SK-MEL-5 (cell line): ENCODE measurements around the gene PRDM12. TPM values are rescaled to one million over a fixed set of nuclear protein-coding genes. Genes with fewer than 3 reads are reported as not detected.

Experiments
- DNase-seq: peaks from one replicate; pipeline ENCODE4 v3.0.0-alpha.2; 2016; ENCODE audit warnings: low read depth, low spot score
- in situ Hi-C: cut with HindIII; loops from 2 replicates; pipeline ENCODE4 v1.10.0; 2016; ENCODE audit warnings: low sequenced_read_pairs, high pct_unique_total_duplicates, low pct_unique_long_range_greater_than_20kb
- total RNA-seq: library from RNA; depleted of rRNA; stranded (reverse); fragments of >200 nt; shearing (Covaris generic); gene quantifications from 2 replicates; pipeline ENCODE4 v1.2.3, GENCODE V29; 2014

The PRDM12 gene
- total RNA-seq, 1 experiment from 2014 or later = not detected

- no peak for DNase-seq
- in situ Hi-C loops = no loop called here
Observed at GRCh38 chr9:130661451-130662098, 2.8 kb upstream of the PRDM12 start.

- in situ Hi-C loops = no loop called here
- no peak for DNase-seq
Observed at GRCh38 chr9:130662099-130662969, 2.1 kb upstream of the PRDM12 start.

- in situ Hi-C loops = no loop called here
- DNase-seq = no peak
Observed at GRCh38 chr9:130662970-130663257, 1.5 kb upstream of the PRDM12 start.

- in situ Hi-C loops = no loop called here
- no peak for DNase-seq
Observed at GRCh38 chr9:130663258-130663976, 977 bp upstream of the PRDM12 start.

- in situ Hi-C loops = no loop called here
- no peak for DNase-seq
Observed at GRCh38 chr9:130663977-130664250, 480 bp upstream of the PRDM12 start.

- in situ Hi-C loops = no loop called here
- DNase-seq = no peak
Observed at GRCh38 chr9:130665029-130665430, 636 bp downstream of the PRDM12 start.

- in situ Hi-C loops = no loop called here
- DNase-seq = no peak
Observed at GRCh38 chr9:130665431-130666392, 1.3 kb downstream of the PRDM12 start.

- in situ Hi-C loops = no loop called here
Observed at GRCh38 chr9:130666393-130667119, 2.2 kb downstream of the PRDM12 start.

GRCh38 chr9:130667120-130667435 is 2.7 kb downstream of the PRDM12 start:
- in situ Hi-C loops = no loop called here
- no peak for DNase-seq

More at GRCh38 chr9:130666393-130667119, 2.2 kb downstream of the PRDM12 start:
- no peak for DNase-seq

- in situ Hi-C loops = no loop called here
- no peak for DNase-seq
Observed at GRCh38 chr9:130668196-130668595, 3.8 kb downstream of the PRDM12 start.

GRCh38 chr9:130668659-130669058 is 4.3 kb downstream of the PRDM12 start:
- in situ Hi-C loops = no loop called here
- DNase-seq = no peak

GRCh38 chr9:130669965-130670364 is 5.6 kb downstream of the PRDM12 start:
- in situ Hi-C loops = no loop called here
- DNase-seq = no peak

- no peak for DNase-seq
- in situ Hi-C loops = no loop called here
Observed at GRCh38 chr9:130670644-130671043, 6.2 kb downstream of the PRDM12 start.

GRCh38 chr9:130672466-130672865 is 8.1 kb downstream of the PRDM12 start:
- in situ Hi-C loops = no loop called here
- DNase-seq = no peak

- no peak for DNase-seq
- in situ Hi-C loops = no loop called here
Observed at GRCh38 chr9:130672933-130673615, 8.7 kb downstream of the PRDM12 start.

GRCh38 chr9:130675396-130675795 is 11.0 kb downstream of the PRDM12 start:
- DNase-seq = no peak
- in situ Hi-C loops = no loop called here

- in situ Hi-C loops = no loop called here
- no peak for DNase-seq
Observed at GRCh38 chr9:130677252-130677651, 12.9 kb downstream of the PRDM12 start.
